OCI-LY7 (cell line): Measurements from ENCODE around the gene AOPEP. TPM values are rescaled to one million over a fixed set of nuclear protein-coding genes. Genes with fewer than 3 reads are reported as not detected.

Source experiments
- BruUV-seq: library from RNA; stranded (reverse); fragments of 400-500 nt; replicated peaks from 2 replicates; lab custom pipeline; 2021; lab: Mats Ljungman, UMichigan
- CTCF ChIA-PET: fragments of 300-600 bp; sonication (Branson Sonifier 250); formaldehyde crosslinking; loops from one replicate; lab custom pipeline; 2022; ENCODE audit warnings: antibody characterized with exemption; ENCODE audit not compliant: unreplicated experiment; lab: Charles Lee
- POLR2A ChIA-PET: fragments of 300-600 bp; sonication (Branson Sonifier 250); formaldehyde crosslinking; loops from one replicate; lab custom pipeline; 2022; ENCODE audit warnings: antibody characterized with exemption; lab: Charles Lee
- DNase-seq: peaks from one replicate; pipeline ENCODE4 v3.0.0-alpha.2; 2015; ENCODE audit warnings: low spot score
- H2AFZ ChIP-seq: fragments of 200-600 bp; sonication (generic), shearing (Covaris generic); 2 replicates; pipeline ENCODE4 v1.6.1; 2014; ENCODE audit warnings: mild to moderate bottlenecking, antibody characterized with exemption, low read length, moderate library complexity
- H3K27ac ChIP-seq: fragments of 200-600 bp; sonication (generic); 2 replicates; pipeline ENCODE4 v1.5.1; 2014; ENCODE audit warnings: mixed run types, low read depth, mild to moderate bottlenecking, moderate library complexity, low read length, inconsistent platforms; ENCODE audit not compliant: poor library complexity, severe bottlenecking
- H3K36me3 ChIP-seq: fragments of 200-600 bp; sonication (generic); 2 replicates; pipeline ENCODE4 v1.6.1; 2014; ENCODE audit warnings: mild to moderate bottlenecking, antibody characterized with exemption, low read length, moderate library complexity, mixed read lengths; ENCODE audit not compliant: insufficient read depth
- H3K4me1 ChIP-seq: fragments of 200-600 bp; sonication (generic); 2 replicates; pipeline ENCODE4 v1.5.1; 2014; ENCODE audit warnings: mild to moderate bottlenecking, low read length; ENCODE audit not compliant: insufficient read depth, poor library complexity, severe bottlenecking
- H3K4me2 ChIP-seq: fragments of 200-600 bp; sonication (generic); 2 replicates; pipeline ENCODE4 v1.6.1; 2014; ENCODE audit warnings: mild to moderate bottlenecking, low read length
- H3K4me3 ChIP-seq: fragments of 200-600 bp; sonication (generic); 2 replicates; pipeline ENCODE4 v1.5.1; 2014; ENCODE audit warnings: mild to moderate bottlenecking, low read depth, low read length; ENCODE audit not compliant: poor library complexity, severe bottlenecking
- H3K79me2 ChIP-seq: fragments of 200-600 bp; sonication (generic); 2 replicates; pipeline ENCODE4 v1.6.1; 2016; ENCODE audit warnings: low read depth, mild to moderate bottlenecking, low read length, moderate library complexity, mixed read lengths; ENCODE audit not compliant: insufficient read depth
- H3K9me2 ChIP-seq: fragments of 200-600 bp; sonication (generic); 2 replicates; pipeline ENCODE4 v1.6.1; 2016; ENCODE audit warnings: mild to moderate bottlenecking, low read length, mixed read lengths; ENCODE audit not compliant: insufficient read depth
- H3K9me3 ChIP-seq: fragments of 200-600 bp; sonication (generic); 2 replicates; pipeline ENCODE4 v1.6.1; 2014; ENCODE audit warnings: mild to moderate bottlenecking, mixed run types, low read length, mixed read lengths
- H4K20me1 ChIP-seq: fragments of 200-600 bp; sonication (generic); 2 replicates; pipeline ENCODE4 v1.6.1; 2014; ENCODE audit warnings: mild to moderate bottlenecking, antibody characterized with exemption, low read length, moderate library complexity, mixed read lengths; ENCODE audit not compliant: insufficient read depth
- EZH2phosphoT487 ChIP-seq: fragments of 200-600 bp; sonication (generic); IDR thresholded peaks from 2 replicates; pipeline ENCODE4 v1.6.1; 2018; ENCODE audit warnings: low read depth, borderline replicate concordance, mild to moderate bottlenecking, mixed run types, antibody characterized with exemption, low read length, moderate library complexity, mixed read lengths
- intact Hi-C: fragments of 100-400 bp; cut with micrococcal nuclease; formaldehyde crosslinking; loops from one replicate; pipeline ENCODE4 v1.10.0; 2022; ENCODE audit not compliant: unreplicated experiment
- total RNA-seq, 2 experiments: library from RNA; depleted of rRNA in 1 of 2; stranded (reverse); fragments of >200 nt in 1 of 2; shearing (Covaris generic) in 1 of 2; gene quantifications; 2 replicates each; pipeline ENCODE4 v1.2.3, GENCODE V29; 2014 to 2022
- TF ChIP-seq, protein P1 (sequence below): fragments of 200-600 bp; sonication (generic); conservative IDR thresholded peaks from 2 replicates; pipeline ENCODE4 v1.5.1; 2014; ENCODE audit warnings: mild to moderate bottlenecking, antibody characterized with exemption, low read length, moderate library complexity, mixed read lengths

The AOPEP gene
- total RNA-seq, 2 experiments from 2014 or later = 17.3 to 24.3 TPM

DNA sequence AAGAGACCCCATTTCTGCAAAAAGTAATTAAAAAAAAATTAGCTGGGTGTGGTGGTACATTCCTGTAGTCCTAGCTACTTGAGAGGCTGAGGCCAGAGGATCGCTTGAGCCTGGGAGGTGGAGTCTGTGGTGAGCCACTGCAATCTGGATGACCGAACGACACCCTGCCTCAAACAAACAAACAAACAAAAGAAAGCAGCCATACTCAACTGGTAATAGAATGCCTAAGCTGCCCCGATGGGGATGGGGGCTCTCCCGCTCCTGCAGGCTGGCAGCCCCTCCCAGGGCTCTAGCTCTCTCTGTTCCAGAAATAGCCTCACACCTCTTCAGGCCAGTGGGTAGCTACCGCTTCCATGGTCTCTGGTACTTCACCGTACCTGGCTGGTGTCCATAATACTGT lies 349.2 kb downstream of the AOPEP start:
- no peak overlapping the region for H2AFZ ChIP-seq
- CTCF ChIA-PET = no interaction called here
- no peak overlapping the region for H3K27ac ChIP-seq
- H3K9me3 ChIP-seq = no peaks in the 10 kb centered on the region
- H3K79me2 ChIP-seq = no peaks in the 10 kb centered on the region
- intact Hi-C loops = loop anchor here (10.0 kb wide), 1 partner anchor 61 kb away; no protein-coding TSS in a partner anchor
- H4K20me1 ChIP-seq = no peaks in the 10 kb centered on the region
- H3K4me2 ChIP-seq = no peak overlapping the region
- POLR2A ChIA-PET = no interaction called here
- H3K36me3 ChIP-seq = no peaks in the 10 kb centered on the region
- TF ChIP-seq, protein P1, sequence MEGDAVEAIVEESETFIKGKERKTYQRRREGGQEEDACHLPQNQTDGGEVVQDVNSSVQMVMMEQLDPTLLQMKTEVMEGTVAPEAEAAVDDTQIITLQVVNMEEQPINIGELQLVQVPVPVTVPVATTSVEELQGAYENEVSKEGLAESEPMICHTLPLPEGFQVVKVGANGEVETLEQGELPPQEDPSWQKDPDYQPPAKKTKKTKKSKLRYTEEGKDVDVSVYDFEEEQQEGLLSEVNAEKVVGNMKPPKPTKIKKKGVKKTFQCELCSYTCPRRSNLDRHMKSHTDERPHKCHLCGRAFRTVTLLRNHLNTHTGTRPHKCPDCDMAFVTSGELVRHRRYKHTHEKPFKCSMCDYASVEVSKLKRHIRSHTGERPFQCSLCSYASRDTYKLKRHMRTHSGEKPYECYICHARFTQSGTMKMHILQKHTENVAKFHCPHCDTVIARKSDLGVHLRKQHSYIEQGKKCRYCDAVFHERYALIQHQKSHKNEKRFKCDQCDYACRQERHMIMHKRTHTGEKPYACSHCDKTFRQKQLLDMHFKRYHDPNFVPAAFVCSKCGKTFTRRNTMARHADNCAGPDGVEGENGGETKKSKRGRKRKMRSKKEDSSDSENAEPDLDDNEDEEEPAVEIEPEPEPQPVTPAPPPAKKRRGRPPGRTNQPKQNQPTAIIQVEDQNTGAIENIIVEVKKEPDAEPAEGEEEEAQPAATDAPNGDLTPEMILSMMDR = no peak
- TF ChIP-seq EZH2phosphoT487 = no peak
- no peak overlapping the region for H3K4me3 ChIP-seq
- no peaks in the 10 kb centered on the region for H3K9me2 ChIP-seq
- BruUV-seq = no TSS peak
- no peaks in the 10 kb centered on the region for H3K4me1 ChIP-seq
- DNase-seq = no peak

DNA sequence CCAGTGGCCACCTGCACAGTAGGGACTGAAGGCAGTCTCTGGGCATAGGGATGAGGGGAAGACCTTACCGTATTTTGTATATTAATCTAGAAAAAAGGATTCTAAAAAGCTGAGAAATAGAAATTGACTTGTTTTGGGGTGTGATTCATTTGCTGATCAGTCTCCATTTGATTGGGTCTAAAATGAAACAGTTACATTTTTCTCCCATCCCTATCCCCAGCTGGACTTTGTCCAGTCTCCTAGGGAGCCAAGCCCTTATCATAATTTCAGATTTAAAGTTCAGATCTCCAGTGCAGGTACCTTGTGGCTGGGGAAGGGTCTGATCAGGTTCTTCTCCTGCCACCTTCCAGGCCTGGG lies 350.2 kb downstream of the AOPEP start:
- Histone ChIP-seq H3K4me2 (no peak overlapping the region), H3K36me3 (no peaks in the 10 kb centered on the region), H3K4me1 (no peaks in the 10 kb centered on the region), H2AFZ (no peak overlapping the region), H3K9me3 (no peaks in the 10 kb centered on the region), H3K27ac (no peak overlapping the region), H3K9me2 (no peaks in the 10 kb centered on the region), H3K79me2 (no peaks in the 10 kb centered on the region), H3K4me3 (no peak overlapping the region), H4K20me1 (no peaks in the 10 kb centered on the region)
- TF ChIP-seq, protein P1 = no peak
- no peak for TF ChIP-seq EZH2phosphoT487
- no TSS peak for BruUV-seq
- intact Hi-C loops = loop anchor here (10.0 kb wide), 1 partner anchor 62 kb away; no protein-coding TSS in a partner anchor
- ChIA-PET CTCF (no interaction called here), POLR2A (no interaction called here)
- no peak for DNase-seq

DNA sequence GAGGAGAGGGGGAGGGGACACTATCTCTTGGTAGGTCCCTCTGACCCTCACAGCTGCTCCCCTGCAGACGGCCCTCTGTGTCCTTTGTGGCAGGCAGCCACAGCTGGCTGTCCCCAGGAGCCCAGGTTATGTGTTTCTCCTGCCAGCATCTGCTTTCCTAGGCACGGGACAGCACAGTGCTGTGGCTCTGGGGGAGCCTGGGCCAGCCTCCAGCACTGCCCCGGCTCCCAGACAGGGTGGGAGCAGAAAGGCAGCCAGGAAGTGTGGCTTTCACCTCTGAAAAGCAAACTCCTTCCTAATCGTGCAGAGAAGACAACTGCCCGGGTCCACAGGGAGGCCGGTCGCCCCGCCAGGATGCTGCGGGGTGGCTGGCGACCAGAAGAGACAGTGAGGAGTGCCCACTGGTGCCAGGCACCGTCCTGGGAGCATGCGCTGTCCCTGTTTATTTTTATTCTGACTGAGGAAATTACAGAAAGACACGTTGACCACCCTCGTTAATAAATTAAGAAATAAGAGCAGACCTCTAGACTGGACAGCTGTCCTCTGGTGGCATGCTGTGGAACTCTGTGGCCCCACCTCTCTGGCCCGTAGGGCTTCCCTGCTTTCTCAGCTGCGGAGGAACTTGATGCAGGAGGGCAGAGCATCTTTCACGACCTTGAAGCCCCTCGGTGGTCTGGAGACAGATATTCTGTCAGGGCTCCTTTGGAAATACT lies 350.7 kb downstream of the AOPEP start:
- BruUV-seq = no TSS peak
- Histone ChIP-seq H3K4me2 (no peak overlapping the region), H3K9me2 (no peaks in the 10 kb centered on the region), H3K9me3 (no peaks in the 10 kb centered on the region), H3K4me3 (no peak overlapping the region), H3K36me3 (no peaks in the 10 kb centered on the region), H3K79me2 (no peaks in the 10 kb centered on the region), H3K4me1 (no peaks in the 10 kb centered on the region), H2AFZ (no peak overlapping the region), H4K20me1 (no peaks in the 10 kb centered on the region), H3K27ac (no peak overlapping the region)
- intact Hi-C loops = loop anchor here (10.0 kb wide), 1 partner anchor 62 kb away; no protein-coding TSS in a partner anchor
- POLR2A ChIA-PET = interaction anchor here (0.6 to 0.7 kb wide), 2 partner anchors 24 to 39 kb away, joined by 6 read pairs; no protein-coding TSS in a partner anchor
- TF ChIP-seq, protein P1 = no peak
- no peak for TF ChIP-seq EZH2phosphoT487
- DNase-seq = no peak
- CTCF ChIA-PET = no interaction called here
